HG02642 (cell line): Measurements from ENCODE around the gene PLEKHG2.

Source experiments
- ATAC-seq: cut with Tn5 transposase; IDR thresholded peaks from one replicate; pipeline ENCODE4 v1.9.1; 2021; ENCODE audit warnings: mild to moderate bottlenecking; ENCODE audit not compliant: unreplicated experiment, poor library complexity

Gene PLEKHG2

DNA sequence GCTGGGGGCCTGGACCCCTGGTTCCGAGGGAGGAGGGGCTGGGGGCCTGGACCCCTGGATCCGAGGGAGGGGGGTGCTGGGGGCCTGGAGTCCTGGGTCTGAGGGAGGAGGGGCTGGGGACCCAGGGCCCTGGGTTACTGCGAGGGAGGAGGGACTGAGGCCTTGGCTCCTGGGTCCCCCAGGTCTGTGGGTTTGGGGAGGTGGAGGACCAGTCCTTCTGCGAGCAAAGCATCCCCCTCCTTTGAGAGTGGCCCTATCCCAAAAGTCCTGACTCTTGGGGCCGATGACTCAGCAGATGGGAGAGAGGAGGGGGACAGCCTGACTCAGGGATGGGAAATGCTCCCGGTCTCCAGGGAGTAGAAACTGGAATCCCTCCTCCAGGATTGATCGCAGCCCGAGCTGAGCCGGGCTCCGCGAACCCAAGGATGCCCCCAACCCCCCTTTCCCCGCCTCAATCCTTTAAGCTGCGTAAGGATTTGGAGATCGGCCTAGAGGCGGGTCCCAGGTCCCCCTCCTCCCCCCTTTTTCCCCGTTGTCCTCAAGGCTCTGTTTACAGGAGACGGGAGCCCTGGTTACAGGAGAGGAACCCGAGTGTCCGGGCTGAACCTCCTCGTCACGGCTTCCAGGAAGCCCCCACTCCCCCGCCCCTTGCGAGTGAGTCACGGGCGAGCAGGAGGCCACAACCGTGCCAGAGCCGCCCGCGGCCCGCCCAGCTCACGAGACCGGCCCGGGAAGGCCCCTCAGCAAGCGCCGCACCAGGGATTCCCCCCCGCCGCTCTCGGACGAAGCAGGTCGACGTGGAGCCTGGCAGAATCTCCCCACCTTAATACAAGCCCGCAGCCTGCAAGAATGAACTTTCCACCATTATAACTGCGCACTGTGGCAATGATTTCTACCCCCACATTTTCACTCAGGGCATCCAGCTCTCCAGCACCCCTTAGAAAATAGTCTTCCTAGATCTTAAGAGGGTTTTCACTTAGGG, 8.8 kb upstream of the PLEKHG2 start:
- ATAC-seq = peak; percentile 21

DNA sequence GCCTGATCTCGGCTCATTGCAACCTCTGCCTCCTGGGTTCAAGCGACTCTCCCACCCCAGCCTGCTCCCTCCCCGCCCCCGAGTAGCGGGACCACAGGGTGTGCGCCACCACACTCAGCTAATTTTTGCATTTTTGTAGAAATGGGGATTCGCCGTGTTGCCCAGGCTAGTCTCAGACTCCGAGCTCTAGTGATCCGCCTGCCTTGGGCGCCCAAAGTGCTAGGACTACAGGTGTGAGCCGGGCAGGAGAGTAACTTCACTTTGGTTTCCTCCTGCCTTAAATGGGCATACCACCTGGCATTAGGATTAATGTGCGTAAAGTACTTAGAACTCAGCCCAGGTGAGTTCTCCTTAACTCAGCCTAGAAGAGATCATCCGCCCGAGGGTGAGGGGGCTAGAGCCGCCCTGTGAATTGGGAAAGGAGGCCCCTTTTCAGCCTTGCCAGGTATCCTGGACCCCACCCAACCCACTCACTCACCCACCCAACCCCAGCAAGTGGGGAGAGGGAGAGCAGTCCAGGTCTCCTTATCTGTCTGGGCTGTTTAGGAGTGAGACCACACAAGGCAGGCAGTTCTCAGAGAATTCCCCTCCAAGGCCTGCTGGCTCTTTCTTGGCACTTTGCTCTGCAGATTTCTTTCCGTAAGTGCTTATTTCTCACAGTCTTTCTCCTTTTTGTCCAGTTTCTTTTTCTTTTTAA, 7.1 kb upstream of the PLEKHG2 start:
- no peak for ATAC-seq

- ATAC-seq = no peak
These were observed 6.4 kb upstream of the PLEKHG2 start for GRCh38 chr19:39405958-39406655.

DNA sequence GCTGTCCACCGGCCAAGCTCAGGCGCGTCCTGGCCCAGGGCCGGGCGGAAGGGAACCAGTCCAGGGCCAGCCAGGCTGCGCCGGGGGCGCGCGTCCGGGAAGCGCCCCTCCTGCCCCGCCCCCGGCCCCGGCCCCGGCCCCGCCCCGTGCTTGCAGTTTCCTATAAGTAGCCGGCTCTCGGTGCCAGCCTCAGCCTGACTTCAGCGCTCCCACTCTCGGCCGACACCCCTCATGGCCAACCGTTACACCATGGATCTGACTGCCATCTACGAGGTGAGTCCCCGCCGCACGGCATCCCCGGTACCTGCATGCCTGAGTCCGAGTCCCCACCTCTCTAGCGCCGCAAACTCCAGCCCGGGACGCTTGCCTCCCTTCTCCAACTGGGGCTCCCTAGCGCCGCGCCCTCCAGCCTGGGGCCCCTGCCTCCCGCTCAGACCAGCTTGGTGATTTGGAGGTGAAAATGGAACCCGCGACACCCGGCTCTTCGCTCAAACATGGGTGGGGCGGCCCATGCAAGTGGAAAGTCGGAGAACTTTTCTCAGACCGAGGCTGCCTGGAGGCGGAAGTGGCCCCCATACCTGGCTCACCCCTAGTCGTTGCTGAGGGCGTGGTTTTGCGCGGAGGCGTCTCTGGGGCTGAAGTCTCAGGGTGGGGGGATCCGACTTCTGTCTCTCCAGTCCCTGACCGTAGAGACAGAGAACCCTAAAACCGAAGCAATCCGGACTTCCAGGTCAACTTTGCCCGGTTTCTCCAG, 5.6 kb upstream of the PLEKHG2 start, which contains the start of gene ZFP36:
Gene ZFP36, plus strand, starts transcription at position 192 of the 754 bp plus-strand sequence. Its CDS starts 58 bp downstream, at position 250.
- peak; percentile 28 for ATAC-seq

DNA sequence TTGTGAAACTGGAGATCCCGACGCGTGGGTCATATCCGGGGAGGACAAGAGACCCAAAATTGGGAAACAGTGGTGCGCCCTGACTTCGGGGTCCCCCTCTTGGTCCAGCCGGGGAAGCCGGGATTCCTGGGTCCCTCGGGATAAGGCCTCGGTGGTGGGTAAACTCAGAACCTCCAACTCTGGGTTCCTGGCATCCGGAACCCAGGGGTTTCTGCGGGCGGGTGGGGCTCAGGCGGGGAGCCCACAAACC, 5.1 kb upstream of the PLEKHG2 start:
- ATAC-seq = no peak

DNA sequence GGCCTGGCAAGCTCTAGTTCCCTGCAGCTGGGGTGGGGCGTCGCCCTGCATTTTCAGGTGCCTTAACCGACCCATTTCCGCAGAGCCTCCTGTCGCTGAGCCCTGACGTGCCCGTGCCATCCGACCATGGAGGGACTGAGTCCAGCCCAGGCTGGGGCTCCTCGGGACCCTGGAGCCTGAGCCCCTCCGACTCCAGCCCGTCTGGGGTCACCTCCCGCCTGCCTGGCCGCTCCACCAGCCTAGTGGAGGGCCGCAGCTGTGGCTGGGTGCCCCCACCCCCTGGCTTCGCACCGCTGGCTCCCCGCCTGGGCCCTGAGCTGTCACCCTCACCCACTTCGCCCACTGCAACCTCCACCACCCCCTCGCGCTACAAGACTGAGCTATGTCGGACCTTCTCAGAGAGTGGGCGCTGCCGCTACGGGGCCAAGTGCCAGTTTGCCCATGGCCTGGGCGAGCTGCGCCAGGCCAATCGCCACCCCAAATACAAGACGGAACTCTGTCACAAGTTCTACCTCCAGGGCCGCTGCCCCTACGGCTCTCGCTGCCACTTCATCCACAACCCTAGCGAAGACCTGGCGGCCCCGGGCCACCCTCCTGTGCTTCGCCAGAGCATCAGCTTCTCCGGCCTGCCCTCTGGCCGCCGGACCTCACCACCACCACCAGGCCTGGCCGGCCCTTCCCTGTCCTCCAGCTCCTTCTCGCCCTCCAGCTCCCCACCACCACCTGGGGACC, 4.6 kb upstream of the PLEKHG2 start:
- ATAC-seq = no peak

DNA sequence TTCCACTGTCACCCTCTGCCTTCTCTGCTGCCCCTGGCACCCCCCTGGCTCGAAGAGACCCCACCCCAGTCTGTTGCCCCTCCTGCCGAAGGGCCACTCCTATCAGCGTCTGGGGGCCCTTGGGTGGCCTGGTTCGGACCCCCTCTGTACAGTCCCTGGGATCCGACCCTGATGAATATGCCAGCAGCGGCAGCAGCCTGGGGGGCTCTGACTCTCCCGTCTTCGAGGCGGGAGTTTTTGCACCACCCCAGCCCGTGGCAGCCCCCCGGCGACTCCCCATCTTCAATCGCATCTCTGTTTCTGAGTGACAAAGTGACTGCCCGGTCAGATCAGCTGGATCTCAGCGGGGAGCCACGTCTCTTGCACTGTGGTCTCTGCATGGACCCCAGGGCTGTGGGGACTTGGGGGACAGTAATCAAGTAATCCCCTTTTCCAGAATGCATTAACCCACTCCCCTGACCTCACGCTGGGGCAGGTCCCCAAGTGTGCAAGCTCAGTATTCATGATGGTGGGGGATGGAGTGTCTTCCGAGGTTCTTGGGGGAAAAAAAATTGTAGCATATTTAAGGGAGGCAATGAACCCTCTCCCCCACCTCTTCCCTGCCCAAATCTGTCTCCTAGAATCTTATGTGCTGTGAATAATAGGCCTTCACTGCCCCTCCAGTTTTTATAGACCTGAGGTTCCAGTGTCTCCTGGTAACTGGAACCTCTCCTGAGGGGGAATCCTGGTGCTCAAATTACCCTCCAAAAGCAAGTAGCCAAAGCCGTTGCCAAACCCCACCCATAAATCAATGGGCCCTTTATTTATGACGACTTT, 3.9 kb upstream of the PLEKHG2 start:
- no peak for ATAC-seq

- ATAC-seq = no peak
These were observed 3.1 kb upstream of the PLEKHG2 start for GRCh38 chr19:39409208-39410016.

DNA sequence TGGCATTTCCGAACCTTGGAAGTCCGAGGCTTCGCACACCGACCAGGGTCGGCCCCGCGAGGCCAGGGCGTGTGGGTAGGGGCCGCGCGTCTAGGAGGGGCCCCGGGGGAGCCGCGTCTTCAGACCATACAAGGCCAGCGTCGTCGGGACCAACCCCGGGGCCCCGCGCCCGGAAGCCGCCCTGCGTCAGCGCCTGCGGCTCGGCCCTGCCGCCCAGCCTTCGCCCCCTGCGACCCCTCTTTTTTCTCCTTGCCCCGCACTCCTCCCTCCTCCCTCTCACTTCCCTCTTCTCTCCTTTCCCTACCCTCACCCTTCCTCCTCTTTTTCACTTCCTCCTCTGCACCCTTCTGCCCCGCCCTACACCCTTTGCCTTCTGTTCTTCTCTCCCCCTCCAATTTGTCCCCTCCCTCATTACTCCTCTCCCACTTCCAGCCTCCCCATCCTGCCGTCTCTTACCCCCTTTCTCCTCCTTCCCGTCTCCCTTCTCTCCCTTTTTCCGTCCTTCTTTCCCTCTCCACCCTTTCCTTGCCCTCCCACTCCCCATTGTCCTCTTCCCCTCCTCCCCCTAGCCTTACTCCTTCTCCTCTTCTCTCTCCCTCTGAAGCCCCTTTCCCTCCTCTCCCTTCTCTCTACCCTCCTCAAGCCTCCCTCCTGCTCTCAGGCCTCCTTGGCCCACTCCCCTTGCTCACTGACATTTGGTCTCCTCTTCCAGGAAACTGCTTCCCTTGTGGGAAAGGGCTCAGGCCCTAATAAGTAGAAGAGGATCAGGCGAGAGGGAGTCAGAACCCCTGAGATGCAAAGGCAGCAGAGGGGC, 2.2 kb upstream of the PLEKHG2 start:
- no peak for ATAC-seq

DNA sequence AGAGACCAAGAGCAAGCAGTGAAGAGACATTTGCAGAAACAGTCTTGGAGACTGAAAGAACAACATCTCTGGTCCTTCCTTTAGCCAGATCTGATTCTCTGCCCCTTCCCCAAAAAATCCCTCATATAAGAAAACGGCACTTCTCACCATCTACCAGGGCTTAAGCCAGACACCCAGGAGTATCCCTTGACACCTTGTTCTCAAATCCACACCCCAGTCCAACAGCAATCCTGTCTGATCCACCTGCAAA, 1.7 kb upstream of the PLEKHG2 start:
- ATAC-seq = no peak

DNA sequence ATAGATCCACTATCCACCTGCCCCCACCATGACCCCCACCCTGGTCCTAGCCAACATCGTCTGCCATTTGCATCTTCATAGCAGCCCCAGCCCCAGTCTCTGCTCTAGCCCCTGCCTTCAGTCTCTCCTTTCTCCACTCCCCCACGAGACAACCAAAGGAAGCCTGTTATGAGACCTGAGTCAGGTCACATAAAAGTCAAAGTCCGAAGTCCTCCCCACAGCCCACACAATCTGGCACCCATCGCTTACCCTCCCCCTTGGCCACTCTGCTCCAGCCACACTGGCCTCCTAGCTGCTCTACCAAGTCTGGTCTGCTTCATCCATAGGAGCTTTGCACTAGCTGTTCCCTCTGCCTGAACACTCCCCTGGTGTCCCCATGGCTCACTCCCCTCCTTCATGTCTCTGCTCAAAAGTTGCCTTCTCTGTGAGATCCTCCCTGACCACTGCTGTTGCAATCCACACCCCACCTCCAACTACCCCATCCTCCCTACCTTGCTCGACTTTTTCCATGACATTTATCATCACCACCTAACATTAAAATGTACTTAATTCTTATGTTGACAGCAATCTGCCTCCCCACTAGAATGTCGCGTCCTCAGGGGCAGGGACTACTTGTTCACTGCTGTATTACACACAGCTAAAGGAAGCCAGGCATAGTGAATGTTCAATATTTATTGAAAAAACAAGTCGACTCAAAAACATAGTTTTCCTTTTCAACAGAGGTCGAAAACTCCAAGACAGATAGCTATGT, 1.2 kb upstream of the PLEKHG2 start:
- no peak for ATAC-seq

DNA sequence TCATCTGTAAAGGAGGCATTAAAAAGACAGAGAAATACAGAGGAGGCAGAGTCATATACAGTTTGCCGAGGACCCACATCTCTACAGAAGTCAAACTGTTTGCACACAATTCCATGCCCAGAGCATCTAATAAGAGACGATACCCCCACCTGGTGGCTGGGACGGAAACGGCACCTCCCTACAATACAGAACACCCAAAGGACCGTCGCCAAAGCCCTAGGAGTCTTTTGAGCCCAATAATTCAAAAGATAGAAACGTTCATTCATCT, 703 bp upstream of the PLEKHG2 start:
- peak; percentile 21 for ATAC-seq

GRCh38 chr19:39412867-39413271, 400 bp downstream of the PLEKHG2 start:
- no peak for ATAC-seq

GRCh38 chr19:39413272-39413910, 922 bp downstream of the PLEKHG2 start:
- ATAC-seq = no peak

GRCh38 chr19:39413911-39414608, 1.6 kb downstream of the PLEKHG2 start:
- no peak for ATAC-seq
